B cell (primary cell): ENCODE data around the gene PLEKHM1. TPM values are rescaled to one million over a fixed set of nuclear protein-coding genes. Genes with fewer than 3 reads are reported as not detected.

Experiments used
- ATAC-seq: fragments of 200-7000 bp; cut with Tn5 transposase; one replicate; pipeline ENCODE4 v1.10.0; 2021; ENCODE audit warnings: low read depth, mild to moderate bottlenecking, moderate number of reproducible peaks, moderate library complexity
- CTCF ChIA-PET: fragments of 350-600 bp; sonication (Branson Sonifier 250); formaldehyde crosslinking; loops from one replicate; lab custom pipeline; 2021; ENCODE audit warnings: antibody characterized with exemption, inconsistent platforms; lab: Charles Lee
- POLR2A ChIA-PET: fragments of 350-600 bp; sonication (Branson Sonifier 250); formaldehyde crosslinking; loops from one replicate; lab custom pipeline; 2021; ENCODE audit warnings: antibody characterized with exemption; lab: Charles Lee
- DNase-seq: peaks from one replicate; pipeline ENCODE4 v3.0.0; 2013
- H2AFZ ChIP-seq: 2 replicates; pipeline ENCODE4 v1.6.1; 2012; ENCODE audit warnings: mild to moderate bottlenecking, low read depth, low read length; ENCODE audit not compliant: insufficient read depth, poor library complexity, severe bottlenecking
- H3K27ac ChIP-seq, 2 donors: 1 replicate in 1 of 2; 2 replicates in 1 of 2; pipeline ENCODE4 v1.5.1; 2012 to 2013; ENCODE audit warnings: low read length in 2 of 2, mild to moderate bottlenecking in 2 of 2, moderate library complexity in 1 of 2
- H3K27me3 ChIP-seq, 4 experiments: fragments of 200-600 bp in 1 of 4; sonication (generic) in 1 of 4; replicated peaks in 1 of 4; 1 replicate in 2 of 4; 2 replicates in 2 of 4; pipeline versions ENCODE4 v1.6.1 to v1.7.0; 2013 to 2016; ENCODE audit warnings: low read length in 3 of 4, mild to moderate bottlenecking in 2 of 4, mixed read lengths in 1 of 4, moderate library complexity in 1 of 4; ENCODE audit not compliant: insufficient read depth in 4 of 4, control insufficient read depth in 3 of 4; ENCODE audit errors: control extremely low read depth in 1 of 4
- H3K36me3 ChIP-seq, 2 experiments: replicated peaks in 1 of 2; 1 replicate in 1 of 2; 2 replicates in 1 of 2; pipeline versions ENCODE4 v1.6.1 to v1.7.1; 2013; ENCODE audit warnings: low read length in 1 of 2; ENCODE audit not compliant: insufficient read depth in 2 of 2, control insufficient read depth in 1 of 2; ENCODE audit errors: control extremely low read depth in 1 of 2, extremely low read depth in 1 of 2
- H3K4me1 ChIP-seq, 2 donors: fragments of 200-600 bp in 1 of 2; sonication (generic) in 1 of 2; 1 replicate in 1 of 2; 2 replicates in 1 of 2; pipeline versions ENCODE4 v1.5.1 to v1.6.1; 2013 to 2017; ENCODE audit warnings: low read length in 2 of 2; ENCODE audit not compliant: control insufficient read depth in 2 of 2, insufficient read depth in 2 of 2
- H3K4me2 ChIP-seq: replicated peaks from 2 replicates; pipeline ENCODE3; 2012; ENCODE audit warnings: mild to moderate bottlenecking, low read depth, low read length; ENCODE audit not compliant: poor library complexity, severe bottlenecking
- H3K4me3 ChIP-seq, 5 experiments: fragments of 200-600 bp in 1 of 5; sonication (generic) in 1 of 5; 1 replicate in 3 of 5; 2 replicates in 2 of 5; pipeline versions ENCODE4 v1.5.1 to v1.7.0; 2011 to 2016; ENCODE audit warnings: low read length in 4 of 5, mild to moderate bottlenecking in 4 of 5, low read depth in 2 of 5, control low read depth in 1 of 5, moderate library complexity in 1 of 5; ENCODE audit not compliant: insufficient read depth in 1 of 5; ENCODE audit errors: control extremely low read depth in 1 of 5, extremely low read depth in 1 of 5
- H3K79me2 ChIP-seq: fragments of 200-600 bp; sonication (generic); one replicate; pipeline ENCODE4 v1.6.0; 2016; ENCODE audit warnings: low read length; ENCODE audit not compliant: control insufficient read depth, insufficient read depth
- H3K9ac ChIP-seq: fragments of 200-600 bp; sonication (generic); 2 replicates; pipeline ENCODE4 v1.6.1; 2017; ENCODE audit warnings: mild to moderate bottlenecking, low read length, moderate library complexity
- H3K9me3 ChIP-seq, 3 donors: one replicate each; pipeline versions ENCODE4 v1.6.1 to v1.7.1; 2013; ENCODE audit warnings: low read length in 2 of 3; ENCODE audit not compliant: control insufficient read depth in 2 of 3, insufficient read depth in 1 of 3; ENCODE audit errors: control extremely low read depth in 1 of 3
- H4K20me1 ChIP-seq: 2 replicates; pipeline ENCODE4 v1.6.0; 2012; ENCODE audit warnings: mild to moderate bottlenecking, low read length; ENCODE audit not compliant: insufficient read depth, control insufficient read depth, poor library complexity, severe bottlenecking
- H3K27ac Mint-ChIP-seq: one replicate; pipeline ENCODE4 v1.8.0; 2021; ENCODE audit warnings: mixed read lengths
- H3K27me3 Mint-ChIP-seq: one replicate; pipeline ENCODE4 v1.8.0; 2021; ENCODE audit warnings: mixed read lengths
- H3K4me1 Mint-ChIP-seq: one replicate; pipeline ENCODE4 v1.8.0; 2021; ENCODE audit warnings: mixed read lengths
- H3K4me3 Mint-ChIP-seq: one replicate; pipeline ENCODE4 v1.8.0; 2021; ENCODE audit warnings: mixed read lengths
- H3K9me3 Mint-ChIP-seq: one replicate; pipeline ENCODE4 v1.8.0; 2022; ENCODE audit warnings: mixed read lengths; ENCODE audit not compliant: insufficient read depth
- EZH2 ChIP-seq: IDR thresholded peaks from 2 replicates; pipeline ENCODE4 v1.6.1; 2012; ENCODE audit warnings: borderline replicate concordance, low read depth, mild to moderate bottlenecking, moderate library complexity, low read length; ENCODE audit not compliant: insufficient read depth, poor library complexity, severe bottlenecking
- WGBS: methylation state at CpG from one replicate; pipeline ENCODE4 v1.1.5; 2013; ENCODE audit warnings: missing lambda C conversion rate; ENCODE audit not compliant: insufficient coverage; 5-methylcytosine and 5-hydroxymethylcytosine counted together
- intact Hi-C: fragments of 100-400 bp; cut with micrococcal nuclease; formaldehyde crosslinking; loops from one replicate; pipeline ENCODE4 v1.10.0; 2022
- polyA plus RNA-seq: library from polyadenylated mRNA; depleted of rRNA; stranded (reverse); fragments of >200 nt; gene quantifications from 2 replicates; pipeline ENCODE4 v1.2.3, GENCODE V29; 2012
- total RNA-seq, 2 donors: library from RNA; stranded (reverse); fragments of 120-200 nt in 1 of 2; gene quantifications; 1 replicate in 1 of 2; 2 replicates in 1 of 2; pipeline versions ENCODE4 v1.2.3 to v1.2.4, GENCODE V29; 2013 to 2022
- TF ChIP-seq, protein P1 (sequence below): fragments of 200-600 bp; IDR thresholded peaks from one replicate; pipeline ENCODE4 v1.8.0; 2022; ENCODE audit warnings: antibody characterized with exemption, mild to moderate bottlenecking

The PLEKHM1 gene
- total and polyA plus RNA-seq, 2 donors (not counting 1 experiment from before 2014, with no cell fraction given): 26.2 to 73.9 TPM

- Histone ChIP-seq H3K9ac (no peak overlapping the region), H4K20me1 (peaks cover 40% of the 10 kb centered on the region), H3K4me3 (no peak overlapping the region), H3K9me3 (no peaks in the 10 kb centered on the region), H2AFZ (no peak overlapping the region), H3K4me2 (no peak overlapping the region), H3K27ac (no peak overlapping the region), H3K36me3 (peaks cover 0 to 77% of the 10 kb centered on the region in 2 experiments), H3K4me1 (no peaks in the 10 kb centered on the region), H3K27me3 (no peaks in the 10 kb centered on the region), H3K79me2 (no peaks in the 10 kb centered on the region)
- ChIA-PET POLR2A (no interaction called here), CTCF (interaction anchor here (0.8 to 18.7 kb wide), 7 partner anchors 9 to 119 kb away, joined by 3 to 520 read pairs (median 4); no protein-coding TSS in a partner anchor)
- DNase-seq (peak; percentile 17), ATAC-seq (no peak)
- 96% methylated on average over 48 of the region's 50 CpGs for WGBS
- intact Hi-C loops: no loop called here
- TF ChIP-seq EZH2: no peak
- TF ChIP-seq, protein P1, sequence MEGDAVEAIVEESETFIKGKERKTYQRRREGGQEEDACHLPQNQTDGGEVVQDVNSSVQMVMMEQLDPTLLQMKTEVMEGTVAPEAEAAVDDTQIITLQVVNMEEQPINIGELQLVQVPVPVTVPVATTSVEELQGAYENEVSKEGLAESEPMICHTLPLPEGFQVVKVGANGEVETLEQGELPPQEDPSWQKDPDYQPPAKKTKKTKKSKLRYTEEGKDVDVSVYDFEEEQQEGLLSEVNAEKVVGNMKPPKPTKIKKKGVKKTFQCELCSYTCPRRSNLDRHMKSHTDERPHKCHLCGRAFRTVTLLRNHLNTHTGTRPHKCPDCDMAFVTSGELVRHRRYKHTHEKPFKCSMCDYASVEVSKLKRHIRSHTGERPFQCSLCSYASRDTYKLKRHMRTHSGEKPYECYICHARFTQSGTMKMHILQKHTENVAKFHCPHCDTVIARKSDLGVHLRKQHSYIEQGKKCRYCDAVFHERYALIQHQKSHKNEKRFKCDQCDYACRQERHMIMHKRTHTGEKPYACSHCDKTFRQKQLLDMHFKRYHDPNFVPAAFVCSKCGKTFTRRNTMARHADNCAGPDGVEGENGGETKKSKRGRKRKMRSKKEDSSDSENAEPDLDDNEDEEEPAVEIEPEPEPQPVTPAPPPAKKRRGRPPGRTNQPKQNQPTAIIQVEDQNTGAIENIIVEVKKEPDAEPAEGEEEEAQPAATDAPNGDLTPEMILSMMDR: no peak
- Mint-ChIP-seq H3K27ac (no peak overlapping the region), H3K4me3 (no peak overlapping the region), H3K9me3 (no peaks in the 10 kb centered on the region), H3K4me1 (peaks cover 2% of the 10 kb centered on the region), H3K27me3 (no peaks in the 10 kb centered on the region)
Observed at GRCh38 chr17:45396496-45397205, 93.9 kb downstream of the PLEKHM1 start.
